ENCODE measurements around the gene CPAMD8. TPM values are rescaled to one million over a fixed set of nuclear protein-coding genes. Genes with fewer than 3 reads are reported as not detected.

The CPAMD8 gene
- 10 to 100 TPM in 7 of 9 donors, 1 to 10 TPM in 2; 5.2 to 49.5 (median 16.9) TPM for total RNA-seq
- 10 to 100 TPM in 1 of 2 donors, 1 to 10 TPM in 1; 9.6 to 36.3 TPM for polyA plus RNA-seq
- long read RNA-seq, donor 1, partial matches to known transcripts: 3 of 19 reads
- long read RNA-seq, donor 1, other reads (novel, unspliced or antisense): 16 of 19 reads
- long read RNA-seq, donor 2, partial matches to known transcripts: 5 of 15 reads
- long read RNA-seq, donor 2, other reads (novel, unspliced or antisense): 10 of 15 reads
- long read RNA-seq, donor 3, partial matches to known transcripts: 4 of 18 reads
- long read RNA-seq, donor 3, other reads (novel, unspliced or antisense): 14 of 18 reads

DNA sequence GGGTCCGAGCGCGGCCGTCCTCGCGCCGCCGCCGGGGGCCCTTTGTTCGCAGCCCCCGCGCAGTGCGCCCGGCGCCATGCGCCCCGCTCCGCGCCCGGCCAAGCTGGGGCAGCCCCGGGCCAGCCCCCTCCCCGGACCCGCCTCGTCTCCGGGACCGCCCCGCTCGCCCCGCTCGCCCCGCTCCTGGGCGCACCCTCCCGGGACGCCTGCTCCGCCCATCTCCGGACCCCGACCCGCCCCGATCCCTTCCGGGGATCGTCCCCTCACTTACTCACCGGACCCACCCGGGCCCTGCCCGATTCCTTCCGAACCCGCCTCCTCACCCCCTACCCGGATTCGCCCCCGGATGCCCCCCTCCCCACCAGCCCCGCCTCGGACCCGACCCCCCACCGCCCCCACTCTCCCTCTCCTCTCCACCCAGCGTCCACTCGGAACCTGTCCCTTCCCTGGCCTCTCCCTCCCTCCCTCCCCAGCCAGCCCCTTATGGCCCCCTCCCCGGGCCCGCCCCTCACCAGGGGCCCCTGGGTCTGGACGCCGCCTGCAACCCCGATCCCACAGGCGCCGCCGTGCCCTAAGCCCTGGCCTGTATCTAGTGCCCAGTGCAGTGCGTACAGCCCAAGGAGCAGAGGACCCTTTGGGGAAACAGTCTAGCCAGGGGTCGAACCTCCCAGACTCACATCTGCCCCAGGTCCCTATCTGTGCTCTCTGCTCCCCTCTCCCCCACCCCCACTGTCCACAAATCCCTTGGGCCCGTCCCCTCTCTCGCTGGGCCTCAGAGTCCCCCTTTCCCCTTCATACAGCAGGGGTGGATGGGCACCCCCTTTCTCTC, at the start of gene CPAMD8:
TSS of gene CPAMD8 (minus strand) at position 105 of the 829 bp plus-strand sequence. CDS start 168 bp downstream, outside the sequence.
- H3K27me3 ChIP-seq: peaks cover 3 to 45% (median 29%) of the 10 kb centered on the region in 9 donors
- 4 to 30% (median 9%) methylated on average over 4 to 67 of the region's 67 CpGs for WGBS, 4 donors
- no peaks in the 10 kb centered on the region for H3K36me3 ChIP-seq
- peaks cover 0 to 23% (median 11%) of the 10 kb centered on the region in 12 donors for H3K9me3 ChIP-seq
- peak in 2 of 5 donors; percentile 63 to 65 for DNase-seq
- peak within 1 kb of the TSS; percentile 13 to 63 (median 50) for H3K4me3 ChIP-seq
- intact Hi-C loops (cut with DNase I): no loop called here
- H3K27ac ChIP-seq: peak within 1 kb of the TSS in 7 of 12 donors; percentile 38 to 79 (median 59)
- peaks cover 0 to 23% (median 2%) of the 10 kb centered on the region in 12 donors for H3K4me1 ChIP-seq
- TF ChIP-seq POLR2A (IDR thresholded peaks at IDR 0.05): no peak
- TF ChIP-seq, protein P1, sequence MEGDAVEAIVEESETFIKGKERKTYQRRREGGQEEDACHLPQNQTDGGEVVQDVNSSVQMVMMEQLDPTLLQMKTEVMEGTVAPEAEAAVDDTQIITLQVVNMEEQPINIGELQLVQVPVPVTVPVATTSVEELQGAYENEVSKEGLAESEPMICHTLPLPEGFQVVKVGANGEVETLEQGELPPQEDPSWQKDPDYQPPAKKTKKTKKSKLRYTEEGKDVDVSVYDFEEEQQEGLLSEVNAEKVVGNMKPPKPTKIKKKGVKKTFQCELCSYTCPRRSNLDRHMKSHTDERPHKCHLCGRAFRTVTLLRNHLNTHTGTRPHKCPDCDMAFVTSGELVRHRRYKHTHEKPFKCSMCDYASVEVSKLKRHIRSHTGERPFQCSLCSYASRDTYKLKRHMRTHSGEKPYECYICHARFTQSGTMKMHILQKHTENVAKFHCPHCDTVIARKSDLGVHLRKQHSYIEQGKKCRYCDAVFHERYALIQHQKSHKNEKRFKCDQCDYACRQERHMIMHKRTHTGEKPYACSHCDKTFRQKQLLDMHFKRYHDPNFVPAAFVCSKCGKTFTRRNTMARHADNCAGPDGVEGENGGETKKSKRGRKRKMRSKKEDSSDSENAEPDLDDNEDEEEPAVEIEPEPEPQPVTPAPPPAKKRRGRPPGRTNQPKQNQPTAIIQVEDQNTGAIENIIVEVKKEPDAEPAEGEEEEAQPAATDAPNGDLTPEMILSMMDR (IDR thresholded peaks at IDR 0.05): no peak
- ATAC-seq: peak; percentile 30 to 83 (median 68)

DNA sequence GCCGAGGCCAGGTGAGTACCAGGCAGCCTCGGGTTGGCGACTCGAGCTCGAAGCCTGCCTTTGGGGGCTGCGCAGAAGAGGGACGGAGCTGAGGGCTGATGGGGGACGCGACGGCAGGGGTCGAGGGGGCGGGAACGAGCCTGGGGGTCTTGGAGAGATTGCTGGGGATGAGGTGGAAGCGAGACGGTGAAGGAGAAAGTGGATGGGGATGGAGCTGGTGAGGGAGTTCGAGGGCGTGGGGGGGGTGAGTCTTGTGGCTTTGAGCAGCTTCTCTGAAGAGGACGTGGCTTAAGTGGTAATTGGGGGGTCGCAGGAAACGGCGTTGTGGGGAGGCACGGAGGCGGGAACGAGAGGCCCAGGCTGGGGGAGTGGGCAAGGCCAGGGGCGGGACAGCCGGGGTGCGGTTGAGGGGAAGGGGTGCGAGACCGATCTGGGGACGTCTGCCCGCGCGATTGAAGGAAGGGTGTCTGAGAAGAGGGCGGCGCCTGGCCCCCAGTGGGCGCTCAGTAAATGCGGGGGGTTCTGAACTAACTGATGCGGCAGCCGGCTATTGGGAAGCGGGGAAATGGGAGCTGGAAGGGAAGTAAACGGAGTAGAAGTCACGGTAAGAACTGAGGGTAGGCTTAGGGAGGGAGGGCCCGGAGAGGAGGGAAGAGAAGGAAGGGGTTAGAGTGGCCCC, 49.4 kb upstream of the CPAMD8 start:
- Histone ChIP-seq H3K27ac (peak overlapping the region in 11 of 12 donors; percentile 64 to 90 (median 81)), H3K36me3 (peaks cover 0 to 15% (median 0%) of the 10 kb centered on the region in 9 donors), H3K27me3 (no peaks in the 10 kb centered on the region), H3K4me1 (peaks cover 0 to 64% (median 41%) of the 10 kb centered on the region in 12 donors), H3K9me3 (no peaks in the 10 kb centered on the region), H3K4me3 (peak overlapping the region; percentile 41 to 92 (median 70))
- no peak for ATAC-seq
- DNase-seq: peak; percentile 42 to 73 (median 48)
- WGBS, 4 donors: 0 to 1% (median 0%) methylated on average over 43 of the region's 43 CpGs
- intact Hi-C loops (cut with DNase I): loop anchor here in 8 of 10 donors (1.0 to 10.0 kb wide), 9 partner anchors 59 to 189 kb away; partner anchors contain the start of genes OCEL1 (in 2 of the 8), BABAM1 (in 1 of the 8), USE1 (in 1 of the 8) and USHBP1 (in 1 of the 8)
- TF ChIP-seq, protein P1 (IDR thresholded peaks at IDR 0.05): no peak
- peak in 1 of 2 donors; percentile 4 for TF ChIP-seq POLR2A (IDR thresholded peaks at IDR 0.05)

DNA sequence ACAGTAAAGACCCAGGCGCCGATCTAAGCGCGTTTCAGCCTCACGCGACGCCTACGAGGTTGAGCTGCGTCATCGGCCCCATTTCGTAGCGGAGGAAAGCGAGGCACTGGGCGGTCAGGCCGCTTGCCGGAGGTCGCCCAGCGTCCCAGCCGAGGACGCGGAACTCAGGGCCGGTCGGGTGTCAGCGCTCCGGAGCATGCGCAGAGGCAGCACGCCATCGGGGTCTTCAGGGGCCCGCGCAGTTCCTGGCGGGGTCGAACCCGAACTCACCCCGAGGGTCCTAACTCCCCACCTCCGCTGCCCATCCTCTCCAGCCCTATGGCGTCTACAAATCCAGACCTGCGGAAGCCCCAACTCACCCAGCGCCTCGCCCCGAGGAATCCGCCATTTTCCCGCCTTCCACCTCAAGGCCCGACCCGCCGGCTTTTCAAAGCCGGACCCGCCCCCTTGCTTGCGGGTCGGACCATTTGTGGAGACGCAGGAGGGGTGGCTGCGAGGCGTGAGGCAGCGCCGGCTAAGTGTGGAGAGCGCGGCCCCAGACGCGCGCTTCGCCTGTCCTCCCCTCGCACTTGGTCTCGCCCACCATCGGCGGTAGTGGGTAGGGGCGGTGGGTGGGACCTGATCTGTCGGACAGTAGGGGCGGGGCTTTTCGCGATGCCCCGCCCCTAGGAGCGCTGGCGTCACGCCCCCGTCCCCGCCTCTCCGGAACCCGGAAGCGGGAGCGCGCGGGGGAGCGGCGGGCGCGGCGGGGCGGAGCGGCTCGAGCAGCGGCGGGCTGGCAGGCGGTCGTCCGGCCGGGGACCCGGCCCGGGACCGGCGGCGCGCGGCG, 48.6 kb upstream of the CPAMD8 start, which contains the start of the genes HAUS8 and MYO9B:
TSS of gene HAUS8 (minus strand) at position 418 of the 829 bp plus-strand sequence. CDS start at position 388, 30 bp downstream.
TSS of gene MYO9B (plus strand) at position 743 of the 829 bp plus-strand sequence. CDS start 25,941 bp downstream, outside the sequence.
- Histone ChIP-seq H3K36me3 (peaks cover 0 to 22% (median 0%) of the 10 kb centered on the region in 9 donors), H3K4me1 (peaks cover 0 to 64% (median 41%) of the 10 kb centered on the region in 12 donors), H3K27me3 (no peaks in the 10 kb centered on the region), H3K4me3 (peak within 1 kb of the TSS; percentile 47 to 92 (median 74)), H3K27ac (peak within 1 kb of the TSS in 11 of 12 donors; percentile 64 to 91 (median 82)), H3K9me3 (no peaks in the 10 kb centered on the region)
- ATAC-seq: peak; percentile 94 to 98 (median 97)
- WGBS, 4 donors: 0 to 1% (median 0%) methylated on average over 44 to 103 of the region's 103 CpGs
- peak; percentile 99 to 100 (median 100) for DNase-seq
- intact Hi-C loops (cut with DNase I): loop anchor here in 7 of 10 donors (1.0 to 10.0 kb wide), 8 partner anchors 60 to 190 kb away; partner anchors contain the start of genes OCEL1 (in 2 of the 7), BABAM1 (in 1 of the 7), USE1 (in 1 of the 7) and USHBP1 (in 1 of the 7)
- TF ChIP-seq, protein P1 (IDR thresholded peaks at IDR 0.05): no peak
- peak in 1 of 2 donors; percentile 48 for TF ChIP-seq POLR2A (IDR thresholded peaks at IDR 0.05)

All from heart left ventricle (tissue), 16 donors.